HG02798 (cell line): ENCODE data around the gene EPHB2.

Experiments used
- ATAC-seq: cut with Tn5 transposase; IDR thresholded peaks from one replicate; pipeline ENCODE4 v1.9.1; 2021; ENCODE audit warnings: mild to moderate bottlenecking; ENCODE audit not compliant: unreplicated experiment, poor library complexity

EPHB2 gene

DNA sequence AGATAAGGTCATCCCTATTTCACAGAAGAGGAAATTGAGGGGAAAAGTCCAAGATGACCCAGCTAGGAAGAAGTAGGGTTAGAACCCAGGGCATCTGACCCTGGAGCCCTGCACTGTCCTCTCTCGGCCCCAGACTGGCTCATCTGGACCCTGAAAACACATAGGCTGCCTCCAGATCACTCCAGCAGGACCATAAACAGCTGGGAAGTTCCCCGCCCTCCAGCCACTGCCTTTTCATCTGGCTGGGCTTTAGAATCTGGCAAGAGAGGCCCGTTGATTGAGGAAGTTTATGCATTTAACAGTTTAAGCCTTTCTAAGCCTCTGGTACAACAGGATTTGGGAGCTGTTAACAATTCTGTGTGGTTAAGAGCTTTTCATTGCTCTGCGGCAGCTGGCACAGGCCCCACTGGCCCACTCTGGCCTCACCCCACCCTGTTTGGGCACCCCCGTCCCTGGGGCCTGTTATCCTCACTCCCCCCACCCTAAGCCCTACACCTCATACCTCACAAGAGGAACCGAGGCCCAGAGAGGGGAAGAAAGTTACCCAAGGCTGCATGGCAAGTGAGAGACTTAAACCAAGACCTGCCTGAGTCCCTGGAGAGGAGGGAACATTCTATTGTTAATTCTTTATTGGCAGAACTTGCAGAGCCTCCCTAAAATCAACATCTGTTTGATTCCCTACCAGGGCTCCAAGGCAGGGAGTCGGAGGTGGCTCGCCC lies 84.2 kb downstream of the EPHB2 start:
- ATAC-seq: no peak

- no peak for ATAC-seq
Observed at GRCh38 chr1:22795366-22795714, 84.7 kb downstream of the EPHB2 start.

DNA sequence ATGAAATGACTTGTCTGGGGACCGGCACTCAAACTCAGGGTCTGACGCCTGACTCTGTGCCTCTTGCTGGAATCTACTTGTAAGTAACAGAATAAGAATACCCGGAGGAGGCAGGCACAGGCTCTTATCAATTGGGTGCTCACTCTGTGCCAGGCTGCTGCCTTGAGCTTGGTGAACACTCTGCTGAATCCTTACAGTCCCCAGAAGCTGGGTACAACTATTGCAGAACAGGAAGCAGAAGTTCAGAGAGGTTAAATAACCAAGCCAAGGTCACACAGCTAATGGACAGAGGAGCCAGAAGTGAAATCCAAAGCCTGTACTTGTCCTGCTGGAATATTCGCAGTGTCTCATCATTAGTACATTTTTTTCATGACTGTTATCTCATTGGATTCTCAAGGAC lies 86.0 kb downstream of the EPHB2 start:
- no peak for ATAC-seq

DNA sequence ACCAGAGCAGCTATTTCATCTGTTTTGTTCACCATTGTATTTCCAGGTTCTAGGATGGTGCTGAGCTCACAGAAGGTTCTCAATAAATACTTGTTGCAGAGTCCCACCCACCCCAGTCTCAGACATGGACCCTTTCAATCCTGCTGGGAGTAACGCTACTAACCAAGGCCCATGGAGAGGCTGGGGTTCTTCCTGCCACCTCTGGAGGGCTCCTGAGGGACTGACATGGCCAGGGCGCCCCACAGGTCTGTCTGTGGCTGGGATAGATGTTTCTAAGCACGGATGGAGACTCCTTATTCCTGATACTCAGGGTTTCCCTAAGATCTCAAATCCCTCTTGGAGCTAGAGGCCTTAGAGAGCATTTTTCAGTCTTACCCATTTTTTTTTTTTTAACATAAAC lies 87.4 kb downstream of the EPHB2 start:
- no peak for ATAC-seq

DNA sequence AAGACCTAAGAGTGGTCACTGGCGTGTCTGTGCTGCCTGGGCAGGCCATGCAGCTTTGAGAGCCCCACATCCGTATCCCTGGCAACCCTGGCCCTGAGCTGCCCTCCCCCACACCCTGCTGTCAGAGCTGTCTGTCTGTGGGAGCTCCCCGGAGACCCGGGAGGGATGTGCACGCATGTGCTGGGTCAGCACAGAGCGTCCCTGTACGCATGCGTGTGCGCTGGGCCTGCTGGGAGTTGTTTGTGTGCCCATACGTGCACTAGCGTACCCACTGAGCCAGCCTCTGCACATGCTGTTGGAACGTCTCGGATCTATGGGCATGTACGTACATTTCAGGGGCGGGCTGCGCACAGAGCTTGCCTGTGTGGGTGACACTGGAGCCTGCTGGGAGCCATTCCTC lies 89.3 kb downstream of the EPHB2 start:
- ATAC-seq: no peak

GRCh38 chr1:22800629-22801028 lies 90.0 kb downstream of the EPHB2 start:
- no peak for ATAC-seq

GRCh38 chr1:22801347-22801746 lies 90.7 kb downstream of the EPHB2 start:
- no peak for ATAC-seq

GRCh38 chr1:22801761-22802160 lies 91.1 kb downstream of the EPHB2 start:
- ATAC-seq: no peak

DNA sequence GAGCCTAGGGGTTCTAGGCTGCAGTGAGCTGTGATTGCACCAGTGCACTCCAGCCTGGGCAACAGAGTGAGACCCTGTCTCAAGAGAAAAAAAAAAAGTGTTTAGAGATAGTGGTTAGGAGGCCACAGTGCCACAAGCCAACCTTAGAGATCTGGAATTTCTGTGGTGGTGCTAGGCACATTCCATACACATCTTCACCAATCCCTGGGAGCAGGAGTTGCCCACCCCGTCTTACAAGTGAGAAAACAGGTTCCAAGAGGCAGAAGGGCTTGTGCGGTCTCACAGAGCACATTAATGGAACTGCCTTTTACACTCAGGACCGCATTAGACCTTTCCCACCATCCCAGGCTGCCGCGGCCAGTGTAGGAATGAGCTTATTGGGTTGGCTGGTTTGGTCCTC lies 93.2 kb downstream of the EPHB2 start:
- no peak for ATAC-seq

GRCh38 chr1:22804406-22804805 lies 93.8 kb downstream of the EPHB2 start:
- no peak for ATAC-seq

DNA sequence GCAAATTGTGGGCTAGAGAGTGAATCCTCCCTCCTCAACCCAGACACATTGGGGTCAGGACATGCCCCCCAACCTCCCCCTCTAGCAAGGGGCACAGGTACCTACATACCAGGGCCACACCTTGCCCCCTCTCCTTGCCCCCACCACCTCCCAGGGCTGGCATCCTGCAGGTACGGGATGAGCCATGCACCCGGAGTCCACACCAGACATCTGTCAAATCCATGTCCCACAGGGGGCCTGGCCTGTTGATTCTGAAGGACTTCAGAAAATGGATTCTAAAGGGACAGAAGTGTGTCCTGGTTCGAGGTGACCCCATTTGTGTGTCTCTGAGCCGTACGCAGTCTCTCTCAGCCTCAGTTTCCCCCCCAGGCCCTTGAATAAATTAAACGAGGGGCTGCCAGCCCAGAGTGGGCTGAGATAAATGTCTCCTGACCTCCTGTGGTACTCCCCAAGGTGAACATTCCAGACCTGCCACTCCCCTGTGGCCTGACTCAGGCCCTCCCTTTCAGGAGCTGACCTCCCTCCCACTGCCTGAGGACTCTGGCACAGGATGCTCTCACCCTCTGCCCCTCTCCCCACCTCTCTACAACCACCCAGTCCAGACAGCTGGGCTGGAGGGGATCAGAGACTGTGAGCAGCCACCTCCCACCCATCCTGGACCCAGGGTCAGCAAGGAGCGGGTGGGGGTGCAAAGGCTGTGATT lies 94.5 kb downstream of the EPHB2 start:
- ATAC-seq: no peak

DNA sequence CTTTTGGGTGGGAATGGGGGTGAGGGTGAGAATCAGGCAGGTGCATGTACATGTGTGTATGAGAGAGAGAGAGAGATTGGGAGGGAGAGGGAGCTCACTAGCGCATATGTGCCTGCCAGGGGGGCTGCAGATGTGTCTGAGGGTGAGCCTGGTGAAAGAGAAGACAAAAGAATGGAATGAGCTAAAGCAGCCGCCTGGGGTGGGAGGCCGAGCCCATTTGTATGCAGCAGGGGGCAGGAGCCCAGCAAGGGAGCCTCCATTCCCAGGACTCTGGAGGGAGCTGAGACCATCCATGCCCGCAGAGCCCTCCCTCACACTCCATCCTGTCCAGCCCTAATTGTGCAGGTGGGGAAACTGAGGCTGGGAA lies 95.0 kb downstream of the EPHB2 start:
- ATAC-seq: no peak

DNA sequence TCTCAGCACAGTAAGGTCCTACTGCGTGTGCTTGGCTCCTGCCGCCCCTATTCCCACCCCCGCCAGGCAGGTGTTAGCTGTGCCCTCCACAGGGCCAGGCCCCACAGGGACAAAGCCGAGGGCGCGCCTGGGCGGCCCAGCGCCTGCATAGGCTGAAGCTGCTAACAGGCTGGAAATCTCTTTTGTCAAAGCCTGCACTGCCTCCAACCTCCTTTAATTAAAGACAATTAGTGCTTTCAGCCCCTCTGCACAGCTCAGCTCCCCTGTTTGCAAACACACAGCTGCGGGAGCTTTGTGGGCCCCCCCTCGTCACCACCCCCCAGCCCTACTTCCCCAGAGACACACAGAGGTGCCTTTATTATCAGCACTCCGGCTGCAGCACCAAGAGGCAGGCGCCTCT lies 95.9 kb downstream of the EPHB2 start:
- no peak for ATAC-seq

DNA sequence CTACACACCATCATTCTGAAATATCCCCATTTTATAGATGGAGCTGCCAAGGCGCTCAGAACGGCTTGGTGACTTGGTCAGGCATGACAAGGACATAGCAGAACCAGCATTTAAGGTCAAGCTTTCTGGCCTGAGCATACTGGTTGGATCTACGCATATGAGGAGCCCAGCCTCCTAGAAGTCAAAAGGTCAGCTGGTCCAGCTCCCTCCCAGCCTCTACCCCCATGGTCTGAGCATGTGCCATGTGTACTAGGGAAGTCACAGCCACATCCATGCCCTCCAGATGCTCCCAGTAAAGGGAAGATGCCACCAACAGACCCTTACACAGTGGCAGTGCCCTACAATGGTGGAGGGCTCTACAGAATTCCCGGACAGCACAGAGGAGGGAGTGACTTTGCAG lies 96.7 kb downstream of the EPHB2 start:
- ATAC-seq: no peak

DNA sequence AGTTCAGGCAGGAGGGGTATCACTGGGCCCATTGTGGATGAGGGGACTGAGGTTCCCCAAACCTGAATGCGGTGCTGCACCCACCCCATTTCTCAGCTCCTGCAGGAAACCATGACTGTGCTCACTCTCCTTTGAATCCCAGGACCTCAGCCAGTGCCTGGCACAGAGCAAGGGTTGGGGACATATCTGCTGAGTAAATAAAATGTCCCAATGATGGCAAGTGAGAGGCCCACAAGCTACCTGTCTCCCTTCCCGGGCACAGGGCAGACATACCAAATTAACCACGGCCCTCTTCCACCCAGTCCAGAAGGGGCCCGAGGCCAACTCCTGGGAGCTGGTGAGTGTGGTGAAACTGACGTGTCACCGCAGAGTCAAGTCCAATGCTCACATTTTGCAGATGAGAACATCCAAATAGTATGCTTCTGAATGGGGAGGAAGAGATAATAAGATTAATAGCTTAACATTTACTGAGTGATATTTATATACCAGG lies 97.6 kb downstream of the EPHB2 start:
- no peak for ATAC-seq

DNA sequence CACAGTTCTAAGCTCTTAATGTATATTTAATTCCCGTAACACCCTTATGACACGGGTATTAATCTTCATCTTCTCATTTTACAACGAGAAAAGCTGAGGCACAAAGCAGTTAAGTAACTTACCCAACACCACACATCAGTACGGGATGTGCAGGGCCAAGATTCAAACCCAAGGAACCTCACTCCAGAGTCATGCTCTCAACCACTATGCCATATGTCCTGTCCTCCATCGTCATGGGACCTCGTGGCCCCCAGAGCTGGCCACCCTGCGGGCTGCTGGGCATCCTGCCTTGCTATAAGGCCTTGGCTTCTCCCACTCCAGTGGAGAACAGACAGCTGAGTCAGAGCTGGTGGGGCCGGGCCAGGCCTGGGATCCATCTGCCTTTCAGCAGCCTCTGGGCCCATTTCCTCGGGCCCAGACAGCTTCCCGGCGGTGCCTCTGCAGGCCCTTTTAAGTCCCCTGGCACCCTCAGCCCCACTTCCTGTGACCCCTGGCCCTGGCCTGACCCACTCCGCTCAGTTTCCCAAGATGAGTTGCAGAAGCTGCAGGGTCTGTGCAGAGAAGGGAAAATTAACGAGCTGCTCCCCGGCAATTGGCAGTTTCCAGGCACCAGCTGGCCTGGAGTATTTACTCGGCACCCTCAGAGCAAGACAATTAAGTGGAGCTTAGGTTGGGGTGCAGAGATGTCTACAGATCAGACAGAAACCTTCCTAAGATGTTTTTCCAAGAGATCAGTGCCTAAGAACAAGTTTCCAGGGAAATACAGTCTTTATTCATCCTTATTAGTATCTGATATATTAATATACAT lies 98.2 kb downstream of the EPHB2 start:
- no peak for ATAC-seq

GRCh38 chr1:22809783-22810182 lies 99.1 kb downstream of the EPHB2 start:
- no peak for ATAC-seq

DNA sequence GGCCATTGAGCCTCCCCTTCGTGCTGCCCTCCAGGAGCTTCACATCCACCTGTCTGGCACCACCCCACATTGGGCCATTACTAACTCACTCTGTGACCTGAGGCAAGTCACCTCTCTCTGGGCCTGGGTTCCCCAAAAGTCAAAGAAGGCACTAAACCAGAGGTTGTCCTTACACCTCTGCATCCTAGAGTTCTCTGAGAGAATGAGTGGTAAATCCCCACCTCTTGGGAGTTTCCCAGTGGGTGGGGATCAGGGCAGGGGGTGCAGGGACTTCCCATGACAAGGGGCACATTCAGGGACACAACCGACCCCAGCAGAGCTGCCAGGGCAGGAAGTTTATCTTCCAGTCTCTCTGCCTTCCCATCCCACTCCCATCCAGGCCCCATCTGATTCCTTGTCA lies 99.7 kb downstream of the EPHB2 start:
- no peak for ATAC-seq

- no peak for ATAC-seq
Observed at GRCh38 chr1:22812092-22812880, 101.6 kb downstream of the EPHB2 start.

DNA sequence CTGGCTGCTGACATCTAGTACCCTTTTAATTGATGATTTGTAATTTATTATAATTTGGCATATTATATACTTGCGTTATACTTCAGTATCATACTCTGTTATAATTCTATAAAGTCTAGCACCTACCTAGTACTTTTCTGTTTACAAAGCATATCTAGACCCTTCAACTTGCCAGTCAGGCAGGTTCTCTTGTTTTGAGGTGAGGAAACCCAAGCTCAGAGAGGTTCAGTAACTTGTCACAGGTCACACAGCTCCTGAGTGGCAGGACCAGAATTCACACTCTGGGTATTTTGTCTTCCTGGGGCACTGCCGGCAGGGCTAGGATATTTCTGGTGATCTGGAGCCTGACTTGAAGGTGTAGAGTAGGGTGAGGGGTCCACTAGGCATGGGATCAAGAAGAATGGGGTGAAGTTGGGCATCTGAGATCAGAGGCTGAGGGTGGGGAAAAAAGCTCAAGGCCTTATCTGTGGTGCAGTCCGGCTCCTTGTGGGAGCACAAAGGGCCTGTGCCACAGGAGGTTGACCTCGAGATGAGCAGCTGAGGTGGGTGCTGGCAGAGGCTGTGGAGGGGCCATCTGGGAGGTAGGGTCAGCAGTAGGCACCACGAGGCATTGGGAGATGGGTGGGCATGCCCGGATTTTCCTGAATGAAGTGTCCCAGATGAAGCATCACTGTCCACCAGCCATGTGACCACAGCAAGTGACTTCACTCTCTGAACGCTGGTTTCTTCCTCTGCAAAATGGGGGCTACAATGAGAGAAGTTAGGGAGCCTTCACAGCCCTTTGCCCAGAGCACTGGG lies 102.6 kb downstream of the EPHB2 start:
- ATAC-seq: no peak
